SKM-1 (cell line): ENCODE measurements around the gene CHST11.
A peak's percentile ranks its signal among the peaks of the same experiment; 100 is the strongest.

Experiments
- DNase-seq: peaks from one replicate; lab custom pipeline; 2025; ENCODE audit not compliant: unreplicated experiment; lab: John Stamatoyannopoulos, UW

Gene CHST11

GRCh38 chr12:104669851-104670337 is 213.1 kb downstream of the CHST11 start:
- peak; percentile 5 for DNase-seq

- DNase-seq: no peak
Observed at GRCh38 chr12:104670439-104671408, 214.0 kb downstream of the CHST11 start.

GRCh38 chr12:104671409-104672095 is 214.8 kb downstream of the CHST11 start:
- DNase-seq: peak; percentile 33

GRCh38 chr12:104672096-104672445 is 215.3 kb downstream of the CHST11 start:
- no peak for DNase-seq

GRCh38 chr12:104672501-104673265 is 215.9 kb downstream of the CHST11 start:
- DNase-seq: no peak

- no peak for DNase-seq
Observed at GRCh38 chr12:104673294-104673693, 216.5 kb downstream of the CHST11 start.

- DNase-seq: no peak
Observed at GRCh38 chr12:104673696-104674482, 217.1 kb downstream of the CHST11 start.

- no peak for DNase-seq
Observed at GRCh38 chr12:104676636-104677035, 219.9 kb downstream of the CHST11 start.

GRCh38 chr12:104677441-104678089 is 220.8 kb downstream of the CHST11 start:
- DNase-seq: no peak

GRCh38 chr12:104680070-104680469 is 223.3 kb downstream of the CHST11 start:
- DNase-seq: peak; percentile 0

- no peak for DNase-seq
Observed at GRCh38 chr12:104680491-104680890, 223.7 kb downstream of the CHST11 start.

GRCh38 chr12:104681012-104681690 is 224.4 kb downstream of the CHST11 start:
- no peak for DNase-seq

- peak; percentile 25 for DNase-seq
Observed at GRCh38 chr12:104682790-104683279, 226.1 kb downstream of the CHST11 start.

- DNase-seq: no peak
Observed at GRCh38 chr12:104683831-104684503, 227.2 kb downstream of the CHST11 start.

- DNase-seq: no peak
Observed at GRCh38 chr12:104684884-104685283, 228.1 kb downstream of the CHST11 start.

- no peak for DNase-seq
Observed at GRCh38 chr12:104685366-104685765, 228.6 kb downstream of the CHST11 start.

- no peak for DNase-seq
Observed at GRCh38 chr12:104686196-104686595, 229.4 kb downstream of the CHST11 start.

- peak; percentile 11 for DNase-seq
Observed at GRCh38 chr12:104687823-104688573, 231.2 kb downstream of the CHST11 start.
